Spleen (tissue), 13 donors: ENCODE data around the gene S100B. TPM values are rescaled to one million over a fixed set of nuclear protein-coding genes. Genes with fewer than 3 reads are reported as not detected.

Experiments used
- DNase-seq: peaks from one replicate; pipeline ENCODE4 v3.0.0-alpha.2; 2020
- H3K27ac ChIP-seq, 8 donors: fragments of 200-600 bp; sonication (generic) in 7 of 8; 1 replicate in 4 of 8; 2 replicates in 4 of 8; pipeline versions ENCODE4 v1.5.0 to v1.8.0; 2016 to 2021; ENCODE audit warnings: inconsistent platforms in 4 of 8, mild to moderate bottlenecking in 4 of 8, moderate library complexity in 1 of 8
- H3K27me3 ChIP-seq, 7 donors: fragments of 200-600 bp; sonication (generic) in 6 of 7; replicated peaks in 1 of 7; 1 replicate in 4 of 7; 2 replicates in 3 of 7; pipeline versions ENCODE4 v1.5.0 to v1.8.0; 2016 to 2021; ENCODE audit warnings: inconsistent platforms in 3 of 7, mild to moderate bottlenecking in 1 of 7
- H3K36me3 ChIP-seq, 6 donors: fragments of 200-600 bp; sonication (generic) in 5 of 6; 1 replicate in 4 of 6; 2 replicates in 2 of 6; pipeline versions ENCODE4 v1.5.0 to v1.8.0; 2016 to 2021; ENCODE audit warnings: inconsistent platforms in 2 of 6
- H3K4me1 ChIP-seq, 6 donors: fragments of 200-600 bp; sonication (generic) in 5 of 6; 1 replicate in 3 of 6; 2 replicates in 3 of 6; pipeline versions ENCODE4 v1.5.0 to v1.8.0; 2016 to 2021; ENCODE audit warnings: inconsistent platforms in 3 of 6
- H3K4me3 ChIP-seq, 8 donors: fragments of 200-600 bp; sonication (generic) in 7 of 8; 1 replicate in 4 of 8; 2 replicates in 4 of 8; pipeline versions ENCODE4 v1.5.0 to v1.8.0; 2016 to 2021; ENCODE audit warnings: inconsistent platforms in 4 of 8, mild to moderate bottlenecking in 4 of 8, moderate library complexity in 2 of 8
- H3K9me3 ChIP-seq, 8 donors: fragments of 200-600 bp; sonication (generic) in 7 of 8; 1 replicate in 4 of 8; 2 replicates in 4 of 8; pipeline versions ENCODE4 v1.5.0 to v1.8.0; 2016 to 2021; ENCODE audit warnings: inconsistent platforms in 4 of 8
- CTCF ChIP-seq, 11 experiments: fragments of 200-600 bp in 7 of 11; fragments of 450-650 bp in 4 of 11; sonication (generic) in 4 of 11; IDR thresholded peaks in 8 of 11; conservative IDR thresholded peaks in 3 of 11; 1 replicate in 7 of 11; 2 replicates in 4 of 11; pipeline versions ENCODE4 v1.4.0 to v1.8.0; 2016 to 2021; ENCODE audit warnings: antibody characterized with exemption in 11 of 11, inconsistent platforms in 4 of 11, mild to moderate bottlenecking in 1 of 11
- POLR2A ChIP-seq, 3 donors: fragments of 450-650 bp; IDR thresholded peaks; one replicate each; pipeline ENCODE4 v1.5.1; 2017; ENCODE audit warnings: antibody characterized with exemption in 3 of 3, mild to moderate bottlenecking in 1 of 3
- POLR2AphosphoS5 ChIP-seq, 3 donors: sonication (generic); formaldehyde crosslinking; IDR thresholded peaks; one replicate each; pipeline ENCODE4 v1.5.1; 2017; ENCODE audit warnings: antibody characterized with exemption in 3 of 3
- WGBS, 5 donors: extraction: QIAGEN DNeasy Blood & Tissue Kit in 3 of 5; methylation state at CpG; one replicate each; pipeline versions ENCODE4 v1.1.5 to v1.1.7; 2013 to 2018; 5-methylcytosine and 5-hydroxymethylcytosine counted together
- intact Hi-C: fragments of 100-400 bp; cut with DNase I; formaldehyde crosslinking; loops from one replicate; pipeline ENCODE4 v1.15.0; 2023; ENCODE audit warnings: low total_unique reads
- long read RNA-seq, 2 donors: transcript quantifications; one replicate each; lab custom pipeline, GENCODE V29; 2026
- polyA plus RNA-seq, 3 donors: library from polyadenylated mRNA; stranded (reverse); fragments of 200-250 nt; gene quantifications; one replicate each; pipeline ENCODE4 v1.2.1, GENCODE V29; 2013
- total RNA-seq, 7 donors: library from RNA; depleted of rRNA in 3 of 7; stranded (reverse); fragments of >200 nt in 3 of 7; fragmentation: NEBNext Ultra II Directional in 4 of 7; extraction: Animal tissue kit (Norgen Biotek cat#: 25700) in 4 of 7; gene quantifications; one replicate each; pipeline versions ENCODE4 v1.1.0 to v1.2.1, GENCODE V29; 2016 to 2021
- donor health status: healthy with polysubstance abuse.
- donor health status: DM: no; HTN: no; CAD: no; lungs with moderate emphysema.
- donor health status: DM: no; HTN: no; CAD: no.
- donor health status: Bipolar disorder and iron deficiency.
- donor health status: healthy.
- donor health status: DM: no; HTN: no; CAD: no.
- donor health status: DM: yes; HTN: yes; CAD: no.

The S100B gene
- 10 to 100 TPM; 10.9 to 45.7 (median 21.8) TPM for total RNA-seq
- polyA plus RNA-seq, result 10 to 100 TPM in 2 of 3 donors, 1 to 10 TPM in 1; 9.7 to 46.0 (median 14.2) TPM
- long read RNA-seq, donor 1, transcript S100B-201 (3 exons, 877 nt), result major isoform, 13 of 14 reads
- long read RNA-seq, donor 1, partial matches to known transcripts, result 0 of 14 reads
- long read RNA-seq, donor 1, other reads (novel, unspliced or antisense), result 0 of 14 reads
- long read RNA-seq, donor 2, transcript S100B-201 (3 exons, 877 nt), result major isoform, 14 of 15 reads
- long read RNA-seq, donor 2, partial matches to known transcripts, result 0 of 15 reads
- long read RNA-seq, donor 2, other reads (novel, unspliced or antisense), result 0 of 15 reads

- 57 to 74% (median 65%) methylated on average over 13 to 15 of the region's 15 CpGs for WGBS, 5 donors
- TF ChIP-seq CTCF (IDR thresholded peaks at IDR 0.05 in 8 of 11, conservative IDR thresholded peaks at IDR 0.05 in 3 of 11) (no peak), POLR2AphosphoS5 (IDR thresholded peaks at IDR 0.05) (peak in 2 of 3 donors; percentile 10 to 24)
- Histone ChIP-seq H3K4me3 (peak within 1 kb of the TSS in 1 of 8 donors; percentile 26), H3K9me3 (peaks cover 0 to 5% (median under 1%) of the 10 kb centered on the region in 8 donors), H3K27ac (peak within 1 kb of the TSS in 7 of 8 donors; percentile 37 to 80 (median 64)), H3K4me1 (peaks cover 4 to 27% (median 18%) of the 10 kb centered on the region in 6 donors), H3K27me3 (peaks cover 0 to 4% (median 0%) of the 10 kb centered on the region in 7 donors), H3K36me3 (no peaks in the 10 kb centered on the region)
- intact Hi-C loops, result no loop called here
- no peak for DNase-seq
Measured at GRCh38 chr21:46604975-46605766, at the start of gene S100B. TSS of gene S100B (minus strand) at chr21:46605082. CDS start at chr21:46602415, 2,667 bp downstream.

- Histone ChIP-seq H3K27me3 (no peaks in the 10 kb centered on the region), H3K9me3 (peaks cover 0 to 29% (median 23%) of the 10 kb centered on the region in 8 donors), H3K27ac (no peak overlapping the region), H3K4me3 (no peak overlapping the region), H3K36me3 (peaks cover 18 to 100% (median 96%) of the 10 kb centered on the region in 6 donors), H3K4me1 (peaks cover 0 to 13% (median 0%) of the 10 kb centered on the region in 6 donors)
- TF ChIP-seq POLR2A (IDR thresholded peaks at IDR 0.05) (no peak), POLR2AphosphoS5 (IDR thresholded peaks at IDR 0.05) (no peak), CTCF (IDR thresholded peaks at IDR 0.05 in 8 of 11, conservative IDR thresholded peaks at IDR 0.05 in 3 of 11) (no peak)
- intact Hi-C loops, result no loop called here
- 97 to 100% (median 99%) methylated on average over 3 to 7 of the region's 7 CpGs for WGBS, 5 donors
- DNase-seq, result no peak
Measured at GRCh38 chr21:46651121-46651520, 46.2 kb upstream of the S100B start.

GRCh38 chr21:46650476-46651098, 45.7 kb upstream of the S100B start:
- Histone ChIP-seq H3K4me3 (no peak overlapping the region), H3K27ac (no peak overlapping the region), H3K4me1 (peaks cover 0 to 13% (median 0%) of the 10 kb centered on the region in 6 donors), H3K27me3 (no peaks in the 10 kb centered on the region), H3K9me3 (peaks cover 0 to 23% (median 18%) of the 10 kb centered on the region in 8 donors), H3K36me3 (peaks cover 18 to 100% (median 97%) of the 10 kb centered on the region in 6 donors)
- DNase-seq, result no peak
- WGBS, 5 donors, result 88 to 93% (median 91%) methylated on average over 14 of the region's 14 CpGs
- TF ChIP-seq POLR2A (IDR thresholded peaks at IDR 0.05), result no peak
- TF ChIP-seq CTCF (IDR thresholded peaks at IDR 0.05 in 8 of 11, conservative IDR thresholded peaks at IDR 0.05 in 3 of 11), result no peak
- TF ChIP-seq POLR2AphosphoS5 (IDR thresholded peaks at IDR 0.05), result peak in 1 of 3 donors; percentile 19
- intact Hi-C loops, result no loop called here
